Breast epithelium (tissue), 3 donors: ENCODE data around the gene SH3BP5.

ENCODE experiments used
- CTCF ChIP-seq, 3 donors: fragments of 450-650 bp; IDR thresholded peaks; one replicate each; pipeline ENCODE4 v1.5.1; 2016 to 2017; ENCODE audit warnings: antibody characterized with exemption in 3 of 3, mild to moderate bottlenecking in 3 of 3, moderate library complexity in 3 of 3
- POLR2A ChIP-seq: fragments of 450-650 bp; IDR thresholded peaks from one replicate; pipeline ENCODE4 v1.6.1; 2016; ENCODE audit warnings: antibody characterized with exemption, mild to moderate bottlenecking, moderate library complexity
- POLR2AphosphoS5 ChIP-seq, 3 donors: sonication (generic); formaldehyde crosslinking; IDR thresholded peaks; one replicate each; pipeline ENCODE4 v1.6.1; 2017; ENCODE audit warnings: antibody characterized with exemption in 3 of 3

GRCh38 chr3:15305359-15305844, 27.0 kb downstream of the SH3BP5 start:
- TF ChIP-seq CTCF (IDR thresholded peaks at IDR 0.05) (peak; percentile 11 to 33 (median 14)), POLR2A (no peak), POLR2AphosphoS5 (IDR thresholded peaks at IDR 0.05) (no peak)
